Central memory CD4-positive, alpha-beta T cell (primary cell): ENCODE measurements around the gene RNF169.
"Not testable (repeated sequence)": the region's sequence is repeated elsewhere in the genome, so short reads cannot be mapped to it uniquely, and the experiment has no call there.

Experiments used
- DNase-seq: peaks from one replicate; pipeline ENCODE4 v3.0.0; 2022

Gene RNF169

DNA sequence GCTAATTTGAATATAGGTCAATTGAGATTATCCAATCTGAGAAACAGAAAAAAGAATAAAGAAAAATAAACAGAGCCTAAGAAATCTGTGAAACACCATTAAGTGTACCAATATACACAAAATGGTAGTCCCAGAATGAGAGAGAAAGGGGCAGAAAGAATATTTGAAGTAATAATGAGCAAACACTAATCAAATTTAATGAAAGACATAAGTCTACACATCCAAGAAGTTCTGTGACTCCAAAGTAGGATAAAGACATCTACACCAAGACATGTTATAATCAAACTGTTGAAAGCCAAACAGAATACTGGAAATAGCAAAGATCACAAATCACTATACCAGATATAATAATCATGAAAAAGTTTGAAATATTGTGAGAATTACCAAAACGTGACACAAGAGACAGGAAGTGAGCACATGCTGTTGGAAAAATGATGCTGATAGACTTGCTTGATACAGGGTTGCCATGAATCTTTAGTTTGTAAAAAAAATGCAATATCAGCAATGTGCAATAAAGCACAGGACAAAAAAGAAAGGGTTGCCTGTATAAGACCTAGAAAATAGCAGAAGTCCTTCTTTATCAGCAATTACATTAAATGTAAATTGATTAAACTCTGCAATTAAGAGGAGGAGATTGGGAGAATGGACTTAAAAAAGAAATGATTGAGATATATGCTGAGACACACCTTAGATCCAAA lies 75.8 kb downstream of the RNF169 start:
- no peak for DNase-seq

DNA sequence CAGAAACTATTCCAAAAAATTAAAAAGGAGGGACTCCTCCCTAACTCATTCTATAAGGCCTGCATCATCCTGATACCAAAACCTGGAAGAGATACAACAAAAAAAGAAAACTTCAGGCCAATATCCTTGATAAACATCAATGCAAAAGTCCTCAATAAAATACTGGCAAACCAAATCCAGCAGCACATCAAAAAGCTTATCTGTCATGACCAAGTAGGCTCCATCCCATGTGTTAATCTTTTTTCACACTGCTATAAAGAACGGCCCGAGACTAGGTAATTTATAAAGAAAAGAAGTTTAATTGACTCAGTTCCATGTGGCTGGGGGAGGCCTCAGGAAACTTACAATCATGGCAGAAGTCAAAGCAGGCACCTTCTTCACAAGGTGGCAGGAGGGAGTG lies 76.9 kb downstream of the RNF169 start:
- DNase-seq = not testable (repeated sequence)

DNA sequence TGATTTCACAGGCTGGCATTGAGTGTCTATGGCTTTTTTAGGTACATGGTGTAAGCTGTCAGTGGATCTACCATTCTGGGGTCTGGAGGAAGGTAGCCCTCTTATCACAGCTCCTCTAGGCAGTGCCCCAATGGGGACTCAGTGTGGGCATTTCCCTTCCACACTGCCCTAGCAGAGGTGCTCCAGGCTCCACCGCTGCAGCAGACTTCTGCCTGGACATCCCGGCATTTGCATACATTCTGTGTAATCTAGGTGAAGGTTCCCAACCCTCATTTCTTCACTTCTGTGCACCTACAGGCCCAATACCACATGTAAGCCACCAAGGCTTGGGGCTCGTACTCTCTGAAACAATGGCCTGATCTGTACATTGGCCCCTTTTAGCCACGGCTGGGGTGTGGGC lies 78.3 kb downstream of the RNF169 start:
- DNase-seq = no peak

DNA sequence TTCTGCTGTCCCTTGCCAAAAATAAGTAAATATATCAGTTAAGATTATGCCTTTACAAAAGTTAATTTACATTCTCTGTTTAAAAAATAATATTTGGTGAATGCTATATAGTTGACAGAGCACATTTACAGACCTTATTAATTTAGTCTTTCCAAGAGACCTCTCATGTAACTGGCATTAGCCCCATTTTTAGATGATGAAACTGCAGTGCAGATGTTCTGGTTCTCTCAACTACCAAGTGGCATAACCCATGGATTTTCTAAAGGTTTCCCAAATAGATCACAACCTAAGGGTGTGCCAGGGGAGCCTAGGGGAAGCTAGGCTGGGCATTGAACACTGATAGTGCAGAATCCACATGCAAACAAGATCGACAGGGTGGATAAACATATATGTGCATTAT lies 88.5 kb downstream of the RNF169 start:
- no peak for DNase-seq

DNA sequence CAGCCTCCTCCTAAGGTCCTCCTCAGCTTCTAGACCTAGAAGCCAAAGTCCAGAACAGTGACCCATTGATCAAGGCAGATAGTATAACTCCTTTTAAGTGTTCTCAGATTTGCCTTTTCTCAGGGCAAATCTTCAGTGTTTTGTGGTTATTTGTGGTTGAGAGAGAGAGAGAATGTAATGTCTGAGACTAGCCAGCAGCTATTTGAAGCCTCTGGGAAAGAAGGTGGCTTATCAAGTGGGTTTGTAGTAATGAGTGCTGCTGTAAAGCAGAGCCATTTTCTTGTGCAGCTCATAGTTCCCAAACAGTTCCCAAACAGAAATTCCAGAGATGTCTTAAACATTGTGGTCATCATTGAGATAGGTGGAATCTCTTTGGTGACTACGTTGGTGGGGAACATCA lies 89.5 kb downstream of the RNF169 start:
- no peak for DNase-seq

DNA sequence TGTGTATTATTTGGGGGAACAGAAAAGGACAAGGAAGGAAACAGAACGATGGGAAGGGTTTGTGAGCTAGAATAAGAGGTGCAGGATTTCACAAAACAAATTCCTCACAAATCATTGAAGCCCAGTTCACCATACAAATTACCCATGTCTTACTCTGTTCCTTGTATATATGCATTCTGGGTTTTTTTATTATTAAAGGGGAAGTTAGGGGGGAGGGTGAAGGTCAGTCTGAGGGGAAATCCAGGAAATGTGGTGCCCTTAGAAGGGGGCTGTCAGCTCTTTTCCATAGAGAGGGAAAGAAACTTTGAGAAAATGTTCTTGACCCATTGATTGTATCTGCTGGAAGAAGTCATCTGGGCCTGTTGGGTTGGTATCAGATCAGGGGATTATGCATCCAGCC lies 90.8 kb downstream of the RNF169 start:
- DNase-seq = no peak

DNA sequence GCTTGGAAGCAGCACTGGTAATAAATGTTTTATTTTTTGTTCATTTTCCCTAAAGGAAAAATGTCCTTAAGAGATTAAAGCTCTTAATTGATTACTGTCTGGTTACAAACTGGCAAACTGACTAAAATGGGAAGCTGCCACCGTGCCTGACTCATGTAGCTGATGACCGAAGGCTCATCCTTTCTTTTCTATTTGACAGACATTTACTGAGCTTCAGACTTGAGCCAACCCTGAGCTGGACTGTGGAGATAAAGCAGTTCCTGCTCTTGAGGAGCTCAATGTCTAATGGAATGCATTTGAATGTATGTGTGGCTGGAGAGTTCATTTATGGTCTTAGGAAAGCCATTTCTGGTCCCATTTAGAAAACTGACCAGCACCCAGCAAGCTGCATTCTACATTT lies 91.3 kb downstream of the RNF169 start:
- no peak for DNase-seq

DNA sequence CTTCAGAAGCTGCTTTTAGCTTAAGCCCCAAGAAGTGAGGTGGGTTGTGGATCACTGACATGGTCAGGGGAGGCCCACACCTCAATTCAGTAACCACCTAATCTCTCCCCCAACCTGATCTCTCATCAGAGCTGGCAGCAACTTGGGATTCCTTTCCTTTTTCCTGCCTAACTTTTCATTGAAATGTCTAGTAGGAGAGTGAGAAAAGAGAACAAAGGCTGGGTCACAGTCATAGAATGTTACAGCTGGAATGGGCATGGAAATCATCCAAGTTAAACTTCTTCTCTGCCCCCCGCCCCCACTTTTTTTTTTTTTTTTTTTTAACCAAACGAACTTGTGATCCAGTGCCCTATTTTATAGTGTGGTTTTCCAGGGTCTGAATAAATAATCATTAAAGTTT lies 91.8 kb downstream of the RNF169 start:
- DNase-seq = no peak

DNA sequence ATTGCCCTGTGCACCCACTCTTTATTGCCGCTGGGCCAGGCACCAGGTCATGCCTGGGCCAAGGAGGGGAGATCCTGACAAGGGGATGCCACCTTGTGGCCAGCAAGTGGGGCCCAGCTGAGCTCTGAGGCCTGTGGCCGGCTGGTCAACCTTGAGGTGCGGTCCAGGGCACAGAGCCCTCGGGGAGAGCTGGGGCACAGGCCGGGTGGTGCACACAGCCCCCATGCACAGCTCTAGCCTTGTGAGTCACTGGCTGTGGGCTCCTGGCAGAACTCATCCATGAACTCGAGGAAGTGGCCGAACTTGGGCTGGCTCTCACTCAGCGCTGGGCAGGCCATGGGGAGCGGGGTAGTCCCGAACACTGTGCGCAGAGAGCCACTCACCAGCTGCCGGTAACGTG lies 94.3 kb downstream of the RNF169 start:
- DNase-seq = no peak

DNA sequence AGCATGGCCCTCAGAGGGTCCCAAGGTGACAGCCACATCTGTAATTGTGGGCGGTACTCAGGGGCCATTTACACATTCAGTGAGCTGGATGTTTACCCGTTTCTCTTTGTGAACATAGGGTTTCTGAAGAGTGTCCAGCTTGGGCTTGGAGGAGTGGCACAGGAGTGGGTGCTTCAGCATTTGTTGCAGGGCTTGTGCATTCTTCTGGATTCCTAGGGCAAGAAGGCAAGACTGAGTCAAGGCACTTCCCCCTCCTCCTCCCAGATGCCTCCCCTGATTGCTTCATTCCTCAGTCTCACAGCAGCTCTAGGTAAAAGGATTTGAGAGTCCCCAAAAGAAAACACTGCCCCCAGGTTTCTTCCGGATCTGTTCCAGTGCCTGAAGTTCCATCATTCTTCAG lies 95.4 kb downstream of the RNF169 start:
- DNase-seq = no peak

DNA sequence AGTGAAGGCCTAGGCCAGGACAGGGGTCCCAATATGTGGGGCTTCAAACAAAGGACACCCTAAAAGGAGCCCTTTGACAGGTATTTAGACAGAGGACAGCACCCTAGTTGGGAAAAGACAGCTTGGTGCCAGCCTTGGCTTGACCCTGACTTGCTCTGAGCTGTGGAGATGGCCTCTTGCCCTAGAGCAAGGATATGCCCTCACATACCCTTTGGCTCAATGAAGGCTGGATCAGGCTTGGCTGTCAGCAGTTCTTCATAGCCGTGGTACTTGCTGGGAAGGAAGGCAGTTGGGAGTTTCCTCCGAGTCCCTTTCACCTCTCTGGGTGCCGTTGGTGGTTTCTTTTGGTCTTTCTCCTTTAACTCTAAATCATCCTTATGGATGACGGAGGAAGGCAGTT lies 96.2 kb downstream of the RNF169 start:
- DNase-seq = no peak

DNA sequence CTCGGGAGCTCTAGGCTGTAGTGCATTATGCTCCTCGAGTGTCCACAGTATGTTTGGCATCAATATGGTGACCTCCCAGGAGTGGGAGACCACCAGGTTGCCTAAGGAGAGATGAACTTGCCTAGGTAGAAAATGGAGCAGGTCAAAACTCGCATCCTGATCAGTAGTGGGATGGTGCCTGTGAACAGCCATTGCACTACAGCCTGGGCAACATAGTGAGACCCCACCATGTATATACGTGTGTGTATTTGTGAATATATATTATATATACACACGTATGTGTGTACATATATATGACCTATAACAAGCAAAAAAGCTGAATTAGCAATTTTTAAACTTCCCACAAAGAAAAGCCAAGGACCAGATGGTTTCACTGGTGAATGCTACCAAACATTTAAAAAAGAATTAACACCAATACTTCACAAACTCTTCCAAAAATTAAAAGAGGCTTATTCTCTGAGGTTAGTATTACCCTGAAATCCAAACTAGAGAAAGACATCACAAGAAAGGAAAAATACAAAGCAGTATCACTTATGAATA lies 97.4 kb downstream of the RNF169 start:
- no peak for DNase-seq

DNA sequence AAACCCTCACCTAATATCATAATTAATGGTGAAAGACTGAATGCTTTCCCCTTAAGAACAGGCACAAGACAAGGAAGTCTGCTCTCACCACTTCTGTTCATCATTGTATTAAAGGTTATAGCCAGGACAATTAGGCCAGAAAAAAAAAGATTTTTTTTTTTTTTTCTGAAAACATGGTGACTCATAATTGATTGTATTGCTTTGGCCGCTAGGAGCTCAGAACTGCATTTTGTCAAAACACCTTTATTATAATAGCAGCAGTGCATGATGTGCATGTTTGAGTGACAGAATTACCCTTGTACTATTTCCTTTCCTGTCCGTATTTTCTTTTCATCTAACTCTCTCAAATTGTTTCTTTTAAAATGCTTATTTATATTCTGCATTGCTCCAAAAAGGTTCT lies 98.1 kb downstream of the RNF169 start:
- DNase-seq = no peak

DNA sequence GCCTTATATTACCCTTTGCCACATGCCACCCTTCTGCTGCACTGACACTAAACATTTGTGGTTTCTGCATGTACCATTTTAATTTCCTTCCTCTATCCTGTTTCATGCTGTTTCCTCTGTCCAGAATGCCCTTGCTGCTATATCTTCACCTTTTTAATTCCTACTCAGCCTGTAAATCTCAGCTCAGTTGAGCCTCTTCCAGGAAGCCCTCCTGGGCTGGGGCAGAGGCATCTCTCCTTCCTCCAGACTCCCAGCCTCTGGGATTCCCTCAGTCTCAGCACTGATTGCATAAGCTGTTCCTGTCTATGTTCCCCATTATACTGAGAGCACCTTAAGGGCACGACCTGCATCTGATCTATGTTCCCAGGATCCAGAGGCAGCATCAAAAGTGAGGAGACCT lies 98.7 kb downstream of the RNF169 start:
- DNase-seq = no peak

DNA sequence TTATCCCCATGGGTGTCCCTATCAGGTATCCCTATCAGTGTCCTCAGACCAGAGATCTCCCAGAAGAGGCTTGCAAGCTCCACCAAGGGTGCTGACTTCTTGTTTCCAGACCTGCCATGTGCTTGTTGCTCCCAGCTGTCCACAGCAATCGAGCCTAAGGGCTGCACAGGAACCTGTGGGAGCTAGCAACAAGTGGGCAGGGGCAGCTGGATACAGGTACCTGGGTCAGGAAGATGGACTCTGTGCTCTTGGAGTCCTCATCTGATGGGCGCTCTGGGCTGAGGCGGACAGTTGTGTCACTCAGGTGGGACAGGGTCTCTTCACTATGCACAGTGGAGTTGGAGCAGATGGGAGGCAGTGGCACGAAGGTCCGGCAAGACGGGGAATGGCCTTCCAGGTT lies 99.2 kb downstream of the RNF169 start:
- no peak for DNase-seq

DNA sequence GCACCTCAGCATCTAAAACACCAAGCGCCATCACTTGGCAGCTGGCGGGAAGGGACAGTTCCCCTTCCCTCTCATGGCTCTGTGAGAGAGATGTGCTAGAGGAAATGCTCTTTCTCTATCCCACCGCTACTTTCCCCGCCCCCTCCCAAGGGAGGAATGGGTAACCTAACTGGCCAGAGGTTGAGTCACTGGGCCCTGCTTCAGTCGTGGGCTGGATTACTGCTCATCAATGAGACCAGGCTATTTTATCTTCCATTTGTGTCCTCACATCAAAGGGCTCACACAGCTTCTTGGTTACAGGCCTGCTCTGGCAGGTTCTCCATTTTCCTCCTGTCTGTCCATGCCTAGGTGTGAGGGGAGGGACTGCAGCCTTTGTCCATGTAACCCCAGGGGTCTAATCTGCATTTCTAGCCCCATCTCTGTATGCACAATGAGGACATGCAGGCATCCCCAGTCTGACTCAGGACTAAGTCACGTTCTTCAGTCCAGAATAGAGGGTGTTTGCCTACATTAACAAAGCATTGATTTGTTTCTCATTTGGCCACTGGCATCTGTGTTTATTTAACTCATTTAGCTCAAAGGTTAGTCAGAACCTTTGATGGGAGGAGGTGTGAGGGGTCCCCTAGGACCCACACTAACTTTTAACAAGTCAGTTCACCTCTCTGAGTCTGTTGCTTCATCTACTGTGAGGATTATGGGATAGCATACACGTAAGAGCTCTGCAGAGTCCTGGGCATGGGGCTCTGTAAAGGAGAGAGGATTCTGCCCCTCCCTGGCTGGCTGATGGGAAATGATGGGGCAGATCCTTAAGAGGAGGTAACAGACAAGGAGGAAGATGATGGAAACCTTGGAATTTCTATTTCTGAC lies 101.1 kb downstream of the RNF169 start:
- no peak for DNase-seq

DNA sequence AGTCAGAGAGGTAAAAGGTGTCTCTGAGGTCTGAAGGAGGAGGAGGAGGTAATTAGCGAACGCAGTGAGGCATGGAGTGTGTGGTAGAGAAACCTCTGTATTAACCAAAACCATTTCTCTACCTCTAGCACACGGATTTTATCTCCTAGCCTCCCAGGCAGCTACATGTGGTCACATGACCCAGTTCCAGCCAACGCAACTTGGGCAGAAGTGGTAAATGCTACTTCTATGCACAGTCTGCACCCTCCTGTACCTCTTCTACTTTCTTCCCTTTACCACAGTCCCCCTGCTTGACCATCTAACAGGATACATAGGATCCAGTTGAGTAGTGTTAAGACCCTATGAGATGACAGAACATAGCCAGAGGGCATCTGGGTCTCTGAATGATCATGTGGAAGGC lies 104.6 kb downstream of the RNF169 start:
- DNase-seq = no peak

DNA sequence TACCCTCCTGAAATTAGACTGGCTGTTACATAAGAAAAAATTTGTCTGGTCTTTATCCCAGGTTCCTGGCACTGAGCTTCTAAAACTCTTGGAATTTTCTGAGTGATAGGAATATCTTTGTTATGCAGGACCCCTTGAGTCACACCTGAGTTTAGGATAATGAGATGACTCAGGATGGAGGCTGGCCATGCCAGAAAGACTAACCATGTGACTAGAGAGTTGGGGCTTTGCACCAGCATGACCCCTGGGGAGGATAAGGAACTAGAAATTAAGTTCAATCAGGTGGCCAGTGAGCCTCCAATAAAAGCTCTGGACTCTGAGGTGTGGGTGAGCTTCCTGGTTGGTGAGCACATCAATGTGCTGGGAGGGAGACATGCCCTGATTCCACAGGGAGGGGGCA lies 112.1 kb downstream of the RNF169 start:
- no peak for DNase-seq

DNA sequence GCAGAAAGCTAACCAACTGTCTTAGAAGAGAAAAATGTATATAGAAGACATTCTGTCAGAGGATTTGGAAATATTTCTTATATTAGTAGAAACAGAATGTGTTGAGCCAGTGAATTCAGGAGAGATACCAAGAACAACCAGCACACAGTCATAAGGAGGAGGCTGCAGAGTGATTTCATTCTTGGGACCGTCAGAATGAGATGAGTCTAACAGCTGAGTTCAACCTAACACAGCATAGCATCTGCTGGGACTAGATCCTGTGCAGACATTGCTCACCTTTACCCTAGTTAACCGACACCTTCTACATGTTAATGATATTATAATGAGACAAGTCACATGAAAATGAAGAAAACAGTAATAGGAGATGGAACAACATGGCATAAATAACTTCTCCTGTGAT lies 114.8 kb downstream of the RNF169 start:
- no peak for DNase-seq

DNA sequence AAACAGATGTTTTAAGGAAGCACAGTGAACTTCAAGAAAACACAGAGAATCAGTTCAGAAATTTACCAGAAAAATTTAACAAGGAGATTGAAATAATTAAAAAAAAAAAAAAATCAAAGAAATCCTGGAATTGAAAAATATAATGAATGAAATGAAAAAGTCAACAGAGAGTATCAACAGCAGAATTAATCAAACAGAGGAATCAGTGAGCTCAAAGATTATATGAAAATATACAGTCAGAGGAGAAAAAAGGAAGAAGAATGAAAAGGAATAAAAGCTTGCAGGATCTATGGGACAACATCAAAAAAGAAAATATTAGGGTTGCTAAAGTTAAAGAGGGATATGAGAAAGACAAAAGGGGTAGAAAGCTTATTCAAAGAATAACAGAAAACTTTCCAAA lies 117.9 kb downstream of the RNF169 start:
- DNase-seq = no peak

DNA sequence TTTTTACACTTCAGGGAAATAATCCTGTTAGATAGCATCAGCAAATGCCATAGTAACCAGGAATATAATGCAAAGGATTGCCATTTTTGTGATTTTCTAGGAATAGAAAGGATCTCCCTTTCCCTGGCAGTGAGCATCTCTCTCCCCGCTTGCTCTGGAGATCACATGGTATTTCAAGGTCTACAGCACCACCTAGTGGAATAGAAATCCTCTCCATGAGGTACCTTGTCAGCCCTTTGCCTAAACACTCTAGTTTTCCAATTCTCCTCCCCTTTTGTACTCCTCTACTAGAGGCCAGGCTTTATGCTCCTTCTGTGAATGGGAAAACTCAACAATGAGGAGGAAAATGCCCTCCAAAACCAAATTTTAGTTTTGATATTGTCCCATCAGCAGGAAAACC lies 121.8 kb downstream of the RNF169 start:
- no peak for DNase-seq

DNA sequence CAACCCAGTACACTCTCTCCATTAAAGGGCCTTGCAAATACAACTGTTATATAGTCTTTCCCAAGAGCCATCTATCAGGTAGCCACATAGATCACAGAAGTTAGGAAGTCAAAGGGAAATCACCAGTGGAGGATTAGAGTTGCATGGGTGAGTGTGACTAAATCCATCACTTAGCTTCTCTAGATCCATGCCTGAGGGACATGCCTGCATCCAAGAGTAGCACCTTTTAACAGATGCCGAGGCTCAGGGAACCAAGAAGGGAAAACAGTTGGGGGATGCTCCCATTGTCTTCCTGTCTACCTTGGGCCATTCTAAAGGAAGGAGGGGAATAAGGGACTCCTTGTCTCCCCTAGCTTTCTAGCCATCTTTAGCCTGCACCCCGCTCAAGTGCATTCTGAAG lies 122.4 kb downstream of the RNF169 start:
- DNase-seq = no peak

DNA sequence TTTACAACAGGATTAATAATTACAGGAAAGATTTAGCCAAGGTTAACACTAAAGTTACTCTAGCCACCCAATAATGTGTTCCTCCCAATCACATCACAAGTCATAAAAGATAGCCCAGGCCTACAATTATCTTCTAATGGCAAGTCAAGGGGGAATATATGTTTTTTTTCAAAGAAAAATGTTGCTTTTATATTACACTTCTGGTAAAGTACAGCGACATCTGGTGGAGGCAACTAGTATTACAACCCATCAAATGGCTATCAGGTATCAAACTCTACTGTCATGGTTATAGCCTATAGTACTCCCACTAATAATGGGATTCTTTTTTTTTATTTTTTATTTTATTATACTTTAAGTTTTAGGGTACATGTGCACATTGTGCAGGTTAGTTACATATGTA lies 128.5 kb downstream of the RNF169 start:
- DNase-seq = no peak
